Activated CD8-positive, alpha-beta memory T cell treated with anti-CD3 and anti-CD28 coated beads, Interleukin-2, amount 50 U/mL, for 4 hours (primary cell): ENCODE results near the gene RAB11B.
A peak's percentile ranks its signal among the peaks of the same experiment; 100 is the strongest.
"Not testable (repeated sequence)": the region's sequence is repeated elsewhere in the genome, so short reads cannot be mapped to it uniquely, and the experiment has no call there.

Experiments used
- DNase-seq: peaks from one replicate; pipeline ENCODE4 v3.0.0-alpha.2; 2020

The RAB11B gene

DNA sequence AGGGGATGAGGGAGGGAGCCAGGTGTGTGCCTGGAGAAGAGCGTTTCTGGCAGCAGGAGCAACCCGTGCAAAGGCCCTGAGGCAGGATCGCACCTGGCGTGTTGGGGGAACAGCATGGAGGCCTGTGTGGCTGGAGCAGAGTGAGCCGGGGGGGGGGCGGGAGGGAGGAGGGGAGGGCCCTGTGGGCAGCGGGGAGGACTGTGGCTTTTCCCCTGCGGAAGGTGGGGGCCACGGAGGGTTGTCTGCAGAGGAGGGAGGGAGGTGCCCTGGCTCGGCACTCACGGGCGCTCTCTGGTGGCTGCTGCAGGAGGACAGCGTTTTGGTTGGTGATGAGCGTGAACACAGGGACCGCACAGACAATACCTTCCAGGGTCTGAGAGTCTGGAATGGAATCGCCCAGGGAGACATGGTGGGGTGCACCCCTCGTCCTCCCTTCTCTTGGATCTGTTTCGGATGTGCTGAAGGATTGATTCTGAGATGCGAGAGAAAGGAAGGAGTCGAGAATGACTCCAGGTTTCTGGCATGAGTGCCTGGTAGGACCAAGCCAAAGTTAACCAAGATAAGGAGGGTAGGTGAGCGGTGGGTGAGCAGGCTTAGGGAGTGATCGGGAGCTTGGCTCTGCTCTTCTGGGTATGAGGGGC, 6.5 kb downstream of the RAB11B start:
- DNase-seq: peak; percentile 67

DNA sequence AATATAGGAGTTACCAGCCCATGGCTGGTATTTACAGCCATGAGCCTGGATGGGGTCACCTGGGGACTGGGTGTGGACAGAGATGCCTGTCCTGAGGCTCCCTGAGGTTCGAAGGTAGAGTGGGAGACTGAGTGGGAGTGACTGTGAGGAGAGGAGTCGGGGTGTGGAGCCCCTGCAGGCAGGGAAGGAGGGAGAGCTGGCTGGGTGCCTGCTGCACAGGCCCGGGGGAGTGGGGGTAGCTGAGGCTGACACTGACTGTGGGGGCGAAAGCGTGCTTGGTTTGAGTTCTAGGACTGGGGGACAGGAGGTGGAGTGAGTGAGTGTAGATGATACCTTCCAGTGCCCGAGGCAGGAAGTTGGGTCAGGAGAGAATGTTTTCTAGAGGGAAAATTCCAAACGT, 7.1 kb downstream of the RAB11B start:
- no peak for DNase-seq

DNA sequence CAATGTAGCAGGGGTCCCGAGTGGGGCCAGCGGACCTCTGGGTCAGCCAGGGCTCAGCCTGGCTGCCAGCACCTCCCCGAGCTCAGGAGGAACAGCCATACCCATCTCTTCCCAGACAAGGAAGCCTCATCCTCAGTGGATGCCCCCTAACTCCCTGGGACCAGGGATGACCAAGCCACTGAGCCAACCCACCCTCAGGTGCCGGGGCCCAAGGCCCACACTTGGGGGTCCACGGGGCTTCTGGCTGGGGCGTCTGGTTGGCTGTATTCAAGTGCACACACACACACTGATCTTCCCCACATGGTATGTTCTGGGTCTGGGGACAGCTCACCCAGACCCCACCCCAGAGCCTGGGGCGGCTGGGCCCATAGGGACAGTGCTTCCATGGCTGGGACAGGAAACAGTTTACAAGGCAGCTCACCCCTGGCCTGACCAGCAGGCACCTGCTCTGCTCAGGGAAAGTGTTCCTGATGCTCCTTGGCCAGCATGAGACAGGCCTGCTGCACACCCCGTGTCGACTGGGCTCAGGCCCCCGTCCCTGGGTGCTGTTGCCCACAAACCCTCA, 7.7 kb downstream of the RAB11B start:
- DNase-seq: no peak

DNA sequence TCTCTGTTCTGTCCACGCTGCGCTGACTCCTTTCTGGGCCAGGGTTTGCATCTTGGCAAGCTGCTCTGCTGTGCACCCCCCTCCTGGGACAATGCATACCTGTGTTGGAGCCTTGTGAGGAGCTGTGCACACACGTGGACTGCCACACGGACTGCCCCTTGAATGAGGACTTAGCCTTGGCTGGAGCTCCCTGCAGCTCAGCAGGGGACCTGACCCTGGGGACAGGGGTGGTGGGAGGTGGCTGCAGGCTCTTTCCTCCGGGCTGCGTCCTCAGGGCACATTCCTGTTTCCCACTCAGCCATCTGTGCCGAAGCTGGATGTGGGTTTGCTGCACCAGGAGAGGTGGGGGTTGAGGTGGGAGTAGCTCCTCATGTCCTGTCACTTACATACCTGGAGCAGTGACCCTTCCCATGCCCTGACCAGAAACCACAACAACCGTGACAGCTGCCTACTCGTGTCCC, 8.2 kb downstream of the RAB11B start:
- no peak for DNase-seq

DNA sequence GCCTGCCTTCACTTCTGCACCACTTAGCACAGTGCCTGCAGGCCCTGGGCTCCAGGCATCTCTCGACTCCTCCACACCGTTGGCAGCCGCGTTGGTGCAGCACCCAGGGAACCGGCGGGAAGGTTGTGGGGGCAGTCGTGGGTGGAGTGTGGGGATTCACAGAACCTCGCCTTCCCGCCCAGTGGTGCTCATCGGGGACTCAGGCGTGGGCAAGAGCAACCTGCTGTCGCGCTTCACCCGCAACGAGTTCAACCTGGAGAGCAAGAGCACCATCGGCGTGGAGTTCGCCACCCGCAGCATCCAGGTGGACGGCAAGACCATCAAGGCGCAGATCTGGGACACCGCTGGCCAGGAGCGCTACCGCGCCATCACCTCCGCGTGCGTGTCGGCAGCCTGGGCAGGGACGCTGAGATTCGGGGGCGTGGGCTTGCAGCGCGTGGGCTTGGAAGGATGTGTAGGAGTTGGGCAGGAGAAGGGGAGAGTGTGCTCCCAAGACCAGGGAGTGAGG, 9.6 kb downstream of the RAB11B start:
- DNase-seq: no peak

- DNase-seq: no peak
Measured at GRCh38 chr19:8401981-8402411, 11.8 kb downstream of the RAB11B start.

DNA sequence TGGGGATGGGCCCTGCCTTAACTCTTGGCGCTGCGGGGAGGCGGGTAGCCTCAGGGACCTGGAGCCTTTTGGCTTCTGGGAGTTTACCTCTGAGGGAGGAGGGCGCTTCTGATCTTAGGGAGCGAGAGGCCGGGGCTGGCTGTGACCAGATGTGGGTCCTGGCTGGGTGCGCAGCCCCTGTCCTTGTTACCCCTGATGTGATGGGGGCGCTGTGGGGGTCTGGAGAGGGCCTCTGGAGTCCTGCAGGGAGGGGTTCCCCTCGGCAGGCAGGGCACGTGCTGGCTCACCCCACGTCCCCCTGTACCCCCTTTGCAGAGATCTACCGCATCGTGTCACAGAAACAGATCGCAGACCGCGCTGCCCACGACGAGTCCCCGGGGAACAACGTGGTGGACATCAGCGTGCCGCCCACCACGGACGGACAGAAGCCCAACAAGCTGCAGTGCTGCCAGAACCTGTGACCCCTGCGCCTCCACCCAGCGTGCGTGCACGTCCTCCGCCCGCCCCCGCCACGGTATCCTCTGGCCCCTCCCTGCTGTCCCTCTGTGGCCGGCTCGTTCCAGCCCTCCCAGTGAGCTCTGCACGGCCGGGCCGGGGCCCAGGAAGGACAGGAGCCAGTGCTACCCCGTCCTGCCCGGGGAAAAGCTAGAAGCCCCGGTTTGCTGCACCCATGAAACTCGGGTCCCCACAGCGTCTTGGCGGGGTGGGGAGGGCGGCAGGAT, 13.1 kb downstream of the RAB11B start:
- no peak for DNase-seq

- DNase-seq: no peak
Measured at GRCh38 chr19:8403820-8404109, 13.6 kb downstream of the RAB11B start.

DNA sequence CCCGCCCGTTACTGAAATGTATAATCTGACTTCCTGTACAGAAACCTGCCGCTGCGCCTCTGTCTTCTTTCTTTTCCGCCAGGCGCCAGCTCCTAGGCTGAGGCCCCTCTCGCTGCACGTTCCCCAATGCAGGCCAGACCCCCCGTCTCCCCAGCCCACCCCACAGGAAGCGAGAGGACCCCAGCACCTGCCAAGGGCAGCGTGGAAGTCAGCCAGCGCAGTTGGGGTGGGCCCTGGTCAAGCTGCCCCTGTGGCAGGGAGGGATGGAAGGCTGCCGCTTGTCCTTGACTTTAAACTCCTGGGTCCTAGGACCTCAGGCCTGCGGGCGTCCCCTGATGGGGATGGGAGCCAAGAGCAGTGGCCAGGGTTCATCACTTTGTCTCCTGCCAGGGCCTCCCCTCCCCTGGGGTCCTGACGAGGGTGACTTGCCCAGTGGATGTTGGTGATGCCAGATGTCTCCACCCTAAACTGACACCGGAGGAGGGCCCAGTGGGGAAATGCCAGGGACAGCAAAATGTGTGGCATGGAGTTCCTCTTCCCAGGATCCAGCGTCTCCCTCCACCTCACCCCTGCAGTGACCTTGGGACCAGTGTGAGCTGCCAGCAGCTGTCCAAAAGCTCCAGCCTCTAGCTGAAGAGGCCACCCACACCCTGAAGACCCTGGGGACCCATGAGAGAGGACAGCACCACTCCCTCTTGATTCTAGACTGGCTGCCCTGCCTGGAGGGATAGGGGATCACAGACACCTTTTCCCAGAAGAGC, 14.4 kb downstream of the RAB11B start:
- no peak for DNase-seq

DNA sequence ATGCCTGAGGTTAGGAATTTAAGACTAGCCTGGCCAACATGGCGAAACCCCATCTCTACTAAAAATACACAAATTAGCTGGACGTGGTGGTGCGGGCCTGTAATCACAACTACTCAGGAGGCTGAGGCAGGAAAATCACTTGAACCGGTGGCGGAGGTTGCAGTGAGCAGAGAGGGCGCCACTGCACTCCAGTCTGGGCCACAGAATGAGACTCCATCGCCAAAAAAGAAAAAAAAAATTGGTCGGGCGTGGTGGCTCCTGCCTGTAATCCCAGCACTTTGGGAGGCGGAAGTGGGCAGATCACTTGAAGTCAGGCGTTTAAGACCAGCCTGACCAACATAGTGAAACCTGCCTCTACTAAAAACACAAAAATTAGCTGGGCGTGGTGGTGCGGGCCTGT, 20.6 kb downstream of the RAB11B start:
- not testable (repeated sequence) for DNase-seq

DNA sequence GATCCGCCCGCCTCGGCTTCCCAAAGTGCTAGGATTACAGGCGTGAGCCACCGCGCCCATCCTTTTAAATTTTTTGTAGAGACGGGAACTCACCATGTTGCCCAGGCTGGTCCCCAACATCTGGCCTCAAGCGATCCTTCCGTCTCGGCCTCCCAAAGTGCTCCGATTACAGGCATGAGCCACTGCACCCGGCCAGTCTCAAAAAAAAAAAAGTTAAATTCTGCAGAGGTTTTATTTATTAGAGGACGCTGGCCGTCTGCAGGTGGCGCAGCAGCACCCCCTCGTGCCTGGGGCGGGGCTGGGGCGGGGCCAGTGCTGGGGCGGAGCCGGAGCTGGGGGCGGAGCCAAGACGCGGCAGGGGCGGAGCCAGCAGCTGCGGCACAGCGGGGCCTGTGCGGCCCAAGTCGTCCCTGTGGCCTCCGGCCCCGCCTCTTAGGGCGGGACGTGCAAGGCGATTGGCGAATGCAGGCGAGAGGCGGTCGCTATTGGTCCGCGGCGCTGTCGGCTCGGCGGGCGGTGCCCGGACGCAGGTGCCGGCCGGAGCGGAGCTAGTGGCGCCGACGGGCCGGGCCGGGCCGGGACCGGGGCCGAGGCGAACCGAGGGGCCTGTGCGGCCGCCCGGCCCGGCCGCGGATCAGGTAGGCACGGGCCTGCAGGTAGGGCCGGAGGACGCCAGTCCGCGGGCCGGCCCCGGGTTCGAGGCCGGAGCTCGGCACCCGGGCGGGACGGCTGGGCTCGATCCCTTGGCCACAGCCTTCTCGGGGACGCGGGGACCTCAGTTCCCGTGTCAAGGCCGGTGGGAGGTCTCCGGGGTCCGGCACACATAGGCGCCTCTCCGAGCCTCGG, 22.8 kb downstream of the RAB11B start, which contains the start of gene MARCHF2:
MARCHF2 (plus strand) TSS at position 523 of the 846 bp plus-strand sequence. CDS start 8,536 bp downstream, outside the sequence.
- peak; percentile 94 for DNase-seq

- DNase-seq: no peak
Measured at GRCh38 chr19:8413629-8413995, 23.5 kb downstream of the RAB11B start.

DNA sequence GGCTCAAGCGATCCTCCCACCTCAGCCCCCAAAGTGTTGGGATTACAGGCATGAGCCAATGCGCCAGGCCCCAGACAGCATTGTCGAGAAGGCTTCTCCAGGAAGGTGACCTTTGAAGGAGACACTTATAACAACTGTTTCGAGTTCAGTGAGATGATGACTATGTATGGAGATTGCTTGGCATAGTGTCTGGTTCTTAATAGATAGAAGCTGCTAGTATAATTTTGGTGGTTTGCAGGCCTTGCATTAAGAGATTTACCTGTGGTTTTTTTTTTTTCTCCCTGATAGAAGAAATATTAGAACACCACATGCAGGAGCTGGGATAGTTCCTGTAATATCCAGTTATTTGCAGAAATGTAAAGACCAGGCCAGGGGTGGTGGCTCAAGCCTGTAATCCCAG, 26.6 kb downstream of the RAB11B start:
- no peak for DNase-seq

- DNase-seq: no peak
Measured at GRCh38 chr19:8421484-8422461, 31.6 kb downstream of the RAB11B start.

DNA sequence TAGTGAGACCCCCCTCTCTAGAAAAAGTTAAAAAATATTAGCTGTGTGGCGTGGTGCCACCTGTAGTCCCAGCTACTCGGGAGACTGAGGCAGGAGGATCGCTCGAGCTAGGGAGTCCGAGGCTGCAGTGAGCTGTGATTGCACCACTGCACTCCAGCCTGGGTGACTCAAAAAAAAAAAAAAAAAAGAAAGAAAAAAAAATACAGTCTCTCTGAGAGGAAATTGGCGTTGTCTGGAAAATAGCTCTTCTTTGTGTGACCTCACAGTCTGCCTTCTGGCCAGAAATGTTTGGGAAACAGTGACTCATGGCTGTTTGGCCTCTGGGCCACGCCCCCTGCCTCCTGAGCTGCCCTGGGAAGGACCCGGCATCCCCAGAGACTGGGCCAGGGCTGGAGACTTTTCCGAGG, 33.7 kb downstream of the RAB11B start:
- DNase-seq: no peak

GRCh38 chr19:8425331-8425730, 35.2 kb downstream of the RAB11B start:
- not testable (repeated sequence) for DNase-seq

- no peak for DNase-seq
Measured at GRCh38 chr19:8426283-8426682, 36.1 kb downstream of the RAB11B start.

DNA sequence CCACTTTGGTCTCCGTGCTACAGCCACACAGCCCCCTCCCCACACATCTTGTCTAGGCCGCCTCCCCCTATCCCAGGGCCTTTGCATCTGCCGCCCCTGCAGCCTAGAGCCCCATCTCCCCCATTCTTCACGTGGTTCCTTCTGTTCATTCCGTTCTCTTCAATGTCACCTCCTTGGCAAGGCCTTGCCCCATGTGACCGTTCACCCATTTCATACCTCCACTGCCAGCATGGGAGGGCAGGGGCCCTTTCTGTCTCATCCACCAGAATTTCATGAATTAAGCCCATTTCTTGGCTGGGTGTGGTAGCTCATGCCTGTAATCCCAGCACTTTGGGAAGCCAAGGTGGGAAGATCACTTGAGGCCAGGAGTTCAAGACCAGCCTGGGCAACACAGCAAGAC, 38.9 kb downstream of the RAB11B start:
- DNase-seq: no peak

- no peak for DNase-seq
Measured at GRCh38 chr19:8429826-8430225, 39.7 kb downstream of the RAB11B start.

GRCh38 chr19:8430650-8431049, 40.5 kb downstream of the RAB11B start:
- no peak for DNase-seq

GRCh38 chr19:8438236-8438635, 48.1 kb downstream of the RAB11B start:
- no peak for DNase-seq
